Psoas muscle (tissue), 8 donors: Measurements from ENCODE around the gene TMEM238L. TPM values are rescaled to one million over a fixed set of nuclear protein-coding genes. Genes with fewer than 3 reads are reported as not detected.

ENCODE experiments used
- ATAC-seq, 4 donors: fragments of 200-7000 bp; cut with Tn5 transposase; one replicate each; pipeline ENCODE4 v1.9.1; 2020; ENCODE audit warnings: moderate library complexity in 3 of 4, mild to moderate bottlenecking in 2 of 4
- DNase-seq, 2 donors: peaks; one replicate each; pipeline ENCODE4 v3.0.0-alpha.2; 2020
- H3K27ac ChIP-seq: fragments of 200-600 bp; one replicate; pipeline ENCODE4 v1.8.0; 2022
- H3K27me3 ChIP-seq, 3 donors: fragments of 200-600 bp in 1 of 3; one replicate each; pipeline versions ENCODE4 v1.6.1 to v1.8.0; 2013 to 2022; ENCODE audit warnings: low read length in 2 of 3, mild to moderate bottlenecking in 2 of 3, moderate library complexity in 1 of 3; ENCODE audit not compliant: insufficient read depth in 3 of 3
- H3K36me3 ChIP-seq, 2 donors: fragments of 200-600 bp in 1 of 2; one replicate each; pipeline versions ENCODE4 v1.6.1 to v1.8.0; 2013 to 2022; ENCODE audit warnings: low read depth in 1 of 2, mild to moderate bottlenecking in 1 of 2, moderate library complexity in 1 of 2; ENCODE audit not compliant: insufficient read depth in 1 of 2
- H3K4me1 ChIP-seq: fragments of 200-600 bp; one replicate; pipeline ENCODE4 v1.8.0; 2022
- H3K4me3 ChIP-seq: fragments of 200-600 bp; one replicate; pipeline ENCODE4 v1.8.0; 2022; ENCODE audit warnings: mild to moderate bottlenecking
- H3K9me3 ChIP-seq: fragments of 200-600 bp; one replicate; pipeline ENCODE4 v1.8.0; 2022
- WGBS, 3 donors: extraction: QIAGEN DNeasy Blood & Tissue Kit; methylation state at CpG; one replicate each; pipeline versions ENCODE4 v1.1.6 to v1.1.7; 2013; 5-methylcytosine and 5-hydroxymethylcytosine counted together
- intact Hi-C, 2 donors: fragments of 100-400 bp; cut with DNase I; formaldehyde crosslinking; loops; one replicate each; pipeline versions ENCODE4 v1.11.0 to v1.14.2; 2022
- polyA plus RNA-seq, 3 donors: library from polyadenylated mRNA; stranded (reverse); fragments of 200-250 nt; gene quantifications; one replicate each; pipeline ENCODE4 v1.2.3, GENCODE V29; 2013
- total RNA-seq, 4 donors: library from RNA; stranded (reverse); fragmentation: NEBNext Ultra II Directional in 2 of 4; extraction: Animal tissue kit (Norgen Biotek cat#: 25700) in 2 of 4; gene quantifications; one replicate each; pipeline versions ENCODE4 v1.2.1 to v1.2.4, GENCODE V29; 2021 to 2023
- TF ChIP-seq, protein P1 (sequence below): fragments of 200-600 bp; IDR thresholded peaks from one replicate; pipeline ENCODE4 v1.8.0; 2022; ENCODE audit warnings: antibody characterized with exemption
- donor health status: healthy with polysubstance abuse.
- donor health status: DM: no; HTN: no; CAD: no; lungs with moderate emphysema.
- donor health status: Bipolar disorder and iron deficiency.
- donor health status: healthy.
- donor health status: DM: yes; HTN: yes; CAD: no.
- donor health status: DM: no; HTN: no; CAD: no.
- donor health status: DM: no; HTN: no; CAD: no.
- donor health status: DM: yes; HTN: yes; CAD: no.

Gene TMEM238L
- total and polyA plus RNA-seq, 7 donors: 0.03 to 0.07 TPM; not detected in 5

DNA sequence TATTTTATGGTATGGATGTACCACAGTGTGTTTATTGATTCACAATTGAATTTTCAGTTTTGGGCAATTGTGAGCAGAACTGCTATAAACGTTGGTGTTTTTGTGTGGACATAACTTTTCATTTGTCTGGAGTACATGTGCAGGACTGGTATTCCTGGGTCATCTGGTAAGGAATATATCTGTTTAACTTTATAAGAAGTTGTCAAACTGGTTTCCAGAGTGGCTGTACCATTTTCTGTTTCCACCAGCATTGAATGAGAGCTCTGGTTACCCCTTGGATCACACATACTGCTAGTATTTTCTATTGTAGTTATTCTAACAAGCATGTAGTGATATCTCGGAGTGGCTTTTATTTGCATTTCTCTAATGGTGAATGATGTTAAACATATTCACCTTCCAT lies 24.3 kb downstream of the TMEM238L start:
- Histone ChIP-seq H3K9me3 (peaks cover 10% of the 10 kb centered on the region), H3K4me1 (no peaks in the 10 kb centered on the region), H3K27ac (no peak overlapping the region), H3K36me3 (no peaks in the 10 kb centered on the region), H3K4me3 (no peak overlapping the region), H3K27me3 (no peaks in the 10 kb centered on the region)
- TF ChIP-seq, protein P1, sequence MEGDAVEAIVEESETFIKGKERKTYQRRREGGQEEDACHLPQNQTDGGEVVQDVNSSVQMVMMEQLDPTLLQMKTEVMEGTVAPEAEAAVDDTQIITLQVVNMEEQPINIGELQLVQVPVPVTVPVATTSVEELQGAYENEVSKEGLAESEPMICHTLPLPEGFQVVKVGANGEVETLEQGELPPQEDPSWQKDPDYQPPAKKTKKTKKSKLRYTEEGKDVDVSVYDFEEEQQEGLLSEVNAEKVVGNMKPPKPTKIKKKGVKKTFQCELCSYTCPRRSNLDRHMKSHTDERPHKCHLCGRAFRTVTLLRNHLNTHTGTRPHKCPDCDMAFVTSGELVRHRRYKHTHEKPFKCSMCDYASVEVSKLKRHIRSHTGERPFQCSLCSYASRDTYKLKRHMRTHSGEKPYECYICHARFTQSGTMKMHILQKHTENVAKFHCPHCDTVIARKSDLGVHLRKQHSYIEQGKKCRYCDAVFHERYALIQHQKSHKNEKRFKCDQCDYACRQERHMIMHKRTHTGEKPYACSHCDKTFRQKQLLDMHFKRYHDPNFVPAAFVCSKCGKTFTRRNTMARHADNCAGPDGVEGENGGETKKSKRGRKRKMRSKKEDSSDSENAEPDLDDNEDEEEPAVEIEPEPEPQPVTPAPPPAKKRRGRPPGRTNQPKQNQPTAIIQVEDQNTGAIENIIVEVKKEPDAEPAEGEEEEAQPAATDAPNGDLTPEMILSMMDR: no peak
- intact Hi-C loops: no loop called here
- 79 to 92% (median 90%) methylated on average over 2 of the region's 2 CpGs for WGBS, 3 donors
- ATAC-seq (no peak), DNase-seq (no peak)

DNA sequence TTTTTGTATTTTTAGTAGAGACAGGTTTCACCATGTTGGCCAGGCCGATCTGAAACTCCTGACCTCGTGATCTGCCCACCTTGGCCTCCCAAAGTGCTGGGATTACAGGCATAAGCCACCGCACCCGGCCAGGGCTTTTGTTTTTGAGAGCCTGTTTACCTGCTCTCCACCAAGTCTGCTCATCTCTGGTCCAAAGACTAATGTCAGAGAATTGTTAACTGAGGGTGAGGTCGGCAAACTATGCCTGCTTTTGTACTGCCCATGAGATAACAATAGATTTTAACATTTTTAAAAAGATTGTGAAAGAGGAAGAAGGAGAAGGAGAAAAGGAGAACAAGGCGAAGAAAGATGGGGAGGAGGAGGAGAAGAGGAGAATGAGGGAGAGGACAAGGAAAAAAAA lies 26.0 kb downstream of the TMEM238L start:
- H3K4me3 ChIP-seq: no peak overlapping the region
- no peak overlapping the region for H3K27ac ChIP-seq
- H3K9me3 ChIP-seq: peaks cover 7% of the 10 kb centered on the region
- no peaks in the 10 kb centered on the region for H3K4me1 ChIP-seq
- WGBS, 3 donors: 79 to 88% (median 87%) methylated on average over 6 of the region's 6 CpGs
- H3K36me3 ChIP-seq: no peaks in the 10 kb centered on the region
- TF ChIP-seq, protein P1: no peak
- DNase-seq (no peak), ATAC-seq (no peak)
- H3K27me3 ChIP-seq: no peaks in the 10 kb centered on the region
- intact Hi-C loops: no loop called here

DNA sequence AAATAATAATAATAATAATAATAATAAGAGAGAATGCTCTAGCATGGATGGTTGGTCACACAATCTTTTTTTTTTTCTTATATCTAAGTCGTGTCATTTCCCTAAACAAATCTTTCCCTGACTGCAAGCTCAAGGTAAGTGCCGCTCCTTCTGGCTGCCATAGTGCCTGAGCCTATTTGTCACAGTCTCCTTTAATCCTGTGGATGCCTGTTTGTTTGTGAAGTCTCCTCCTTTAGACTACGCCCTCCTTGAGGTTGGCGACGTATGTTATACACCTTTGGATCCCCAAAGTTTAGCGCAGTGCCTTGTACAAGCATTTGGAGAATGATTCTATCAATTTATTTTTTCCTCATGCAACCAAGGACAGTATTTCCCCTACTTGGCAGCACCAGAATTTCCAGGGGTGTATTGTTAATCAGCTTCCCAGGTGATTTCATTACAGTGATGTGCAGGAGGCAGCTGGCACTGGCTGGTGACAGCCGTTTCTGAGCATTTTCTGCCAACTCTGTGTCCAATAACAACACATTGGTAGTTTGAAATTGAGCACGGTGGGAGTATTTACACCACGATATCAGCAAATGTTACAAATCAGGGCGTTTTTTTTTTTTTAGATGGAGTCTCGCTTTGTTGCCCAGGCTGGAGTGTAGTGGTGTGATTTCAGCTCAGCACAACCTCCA lies 26.6 kb downstream of the TMEM238L start:
- Histone ChIP-seq H3K27me3 (no peaks in the 10 kb centered on the region), H3K27ac (no peak overlapping the region), H3K36me3 (no peaks in the 10 kb centered on the region), H3K9me3 (peaks cover under 1% of the 10 kb centered on the region), H3K4me3 (no peak overlapping the region), H3K4me1 (no peaks in the 10 kb centered on the region)
- TF ChIP-seq, protein P1: no peak
- intact Hi-C loops: no loop called here
- WGBS, 3 donors: 82 to 84% (median 84%) methylated on average over 11 of the region's 11 CpGs
- ATAC-seq (no peak), DNase-seq (no peak)

DNA sequence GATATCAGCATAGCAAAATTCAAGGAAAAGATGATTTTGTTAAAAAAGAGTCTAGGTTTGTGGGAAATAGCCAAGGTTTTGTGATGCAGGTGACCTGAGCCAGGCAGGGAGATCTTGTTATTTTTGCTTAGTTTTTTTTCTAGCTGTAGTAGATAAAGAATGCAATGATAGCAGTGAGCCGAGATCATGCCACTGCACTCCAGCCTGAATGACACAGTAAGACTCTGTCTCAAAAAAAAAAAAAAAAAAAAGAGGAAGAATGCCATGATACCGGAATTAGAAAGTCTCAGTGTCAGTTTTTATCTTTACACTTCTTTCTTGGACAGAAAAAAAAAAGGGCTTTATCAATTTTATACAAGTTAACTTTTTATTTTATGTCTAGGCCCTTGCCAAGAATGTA lies 27.5 kb downstream of the TMEM238L start:
- no peak overlapping the region for H3K4me3 ChIP-seq
- intact Hi-C loops: no loop called here
- ATAC-seq (no peak), DNase-seq (no peak)
- H3K4me1 ChIP-seq: no peaks in the 10 kb centered on the region
- no peaks in the 10 kb centered on the region for H3K36me3 ChIP-seq
- TF ChIP-seq, protein P1: no peak
- WGBS, 3 donors: 56 to 72% (median 69%) methylated on average over 2 of the region's 2 CpGs
- H3K27me3 ChIP-seq: no peaks in the 10 kb centered on the region
- no peaks in the 10 kb centered on the region for H3K9me3 ChIP-seq
- H3K27ac ChIP-seq: no peak overlapping the region
